Stimulated activated CD8-positive, alpha-beta memory T cell treated with anti-CD3 and anti-CD28 coated beads, Interleukin-4, amount 100 ng/mL, for 1 hour (primary cell): ENCODE measurements around the gene TOM1.

Experiments
- DNase-seq, 2 donors: peaks; one replicate each; pipeline ENCODE4 v3.0.0-alpha.2; 2020; ENCODE audit warnings: low read depth in 2 of 2, low spot score in 1 of 2

Gene TOM1

DNA sequence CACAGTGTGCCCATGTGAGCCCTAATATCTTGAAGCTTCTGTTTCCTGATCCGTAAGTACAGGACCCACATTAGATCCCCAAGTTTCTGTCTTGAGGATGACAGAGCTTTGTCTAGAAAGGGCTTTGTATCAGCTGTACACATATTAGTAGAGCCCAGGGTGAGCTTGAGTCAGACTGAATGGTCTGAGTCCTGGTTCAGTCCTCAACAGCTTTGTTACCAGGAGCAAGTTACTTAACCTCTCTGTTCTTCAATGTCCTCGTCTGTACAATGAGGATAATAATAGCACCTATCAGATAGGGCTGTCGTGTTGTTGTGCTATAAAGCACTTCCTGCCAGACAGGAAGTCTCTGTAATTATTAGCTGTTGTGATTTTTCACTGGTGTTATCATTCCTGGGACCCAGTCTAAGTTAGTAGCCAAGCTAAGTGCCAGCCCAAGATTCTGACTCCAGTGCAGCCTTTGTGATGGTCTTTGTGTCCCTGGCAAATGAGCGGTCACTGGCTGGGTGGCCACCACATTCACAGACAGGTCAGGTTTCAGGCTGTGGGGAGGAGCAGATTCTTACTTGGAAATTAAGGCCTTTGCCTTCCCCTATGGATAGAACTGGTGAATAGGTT lies 6.8 kb downstream of the TOM1 start:
- DNase-seq, result no peak

DNA sequence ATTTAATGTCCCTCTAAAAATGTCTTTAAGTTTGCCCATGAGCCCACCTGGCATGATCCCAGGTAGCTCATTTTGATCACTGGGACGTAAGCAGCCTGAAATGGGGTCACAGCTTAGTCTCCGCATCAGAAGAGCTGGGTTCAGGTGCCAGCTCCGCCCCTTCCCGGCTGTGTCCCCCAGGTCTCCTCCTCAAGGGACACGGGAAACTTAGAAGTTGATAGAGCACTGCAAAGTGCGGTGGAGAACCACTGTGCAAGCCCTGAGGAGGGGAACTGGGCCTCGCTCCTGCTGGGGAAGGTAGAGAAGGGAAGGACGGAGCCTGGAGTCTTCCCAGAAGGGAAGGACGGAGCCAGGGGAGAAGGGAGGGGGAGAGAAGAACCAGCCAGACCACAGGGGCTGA lies 7.7 kb downstream of the TOM1 start:
- no peak for DNase-seq

DNA sequence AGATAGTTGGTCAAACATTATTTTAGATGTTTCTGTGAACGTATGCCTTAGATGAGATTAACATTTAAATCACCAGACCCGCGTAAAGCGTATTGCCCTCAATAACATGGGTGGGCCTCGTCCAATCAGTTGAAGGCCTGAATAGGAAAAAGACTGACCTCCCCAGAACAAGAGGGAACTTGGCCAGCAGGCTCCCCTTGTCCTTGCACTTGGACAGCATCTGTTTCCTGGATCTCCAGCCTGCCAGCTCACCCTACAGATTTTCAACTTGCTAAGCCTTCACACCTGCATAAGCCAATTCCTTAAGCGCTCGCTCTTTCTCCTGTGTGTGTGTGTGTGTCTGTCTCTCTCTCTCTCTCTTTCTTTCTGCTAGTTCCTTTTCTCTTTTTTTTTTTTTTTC lies 8.2 kb downstream of the TOM1 start:
- no peak for DNase-seq

DNA sequence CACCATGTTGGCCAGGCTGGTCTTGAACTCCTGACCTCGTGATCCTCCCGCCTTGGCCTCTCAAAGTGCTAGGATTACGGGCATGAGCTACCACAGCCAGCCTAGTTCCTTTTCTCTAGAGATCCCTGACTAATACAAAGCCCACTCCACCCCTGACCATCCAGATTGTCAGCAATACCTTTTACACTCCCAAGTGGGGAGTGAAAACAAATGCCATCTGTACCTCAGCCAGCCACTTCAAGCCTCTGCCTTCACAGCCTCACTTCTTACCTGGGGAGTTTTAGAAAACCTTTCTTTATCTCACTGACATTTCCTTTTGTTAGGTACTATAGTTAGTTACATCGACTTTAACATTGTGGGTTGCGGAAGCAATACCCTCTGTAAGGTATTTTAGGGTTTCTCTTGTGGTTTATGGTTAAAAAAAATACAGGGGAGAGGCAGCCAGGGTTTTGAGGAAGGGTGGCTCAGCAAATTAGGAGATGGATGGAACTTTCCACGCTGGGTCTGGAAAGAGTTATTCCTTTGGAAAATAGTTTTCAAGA lies 8.9 kb downstream of the TOM1 start:
- no peak for DNase-seq

DNA sequence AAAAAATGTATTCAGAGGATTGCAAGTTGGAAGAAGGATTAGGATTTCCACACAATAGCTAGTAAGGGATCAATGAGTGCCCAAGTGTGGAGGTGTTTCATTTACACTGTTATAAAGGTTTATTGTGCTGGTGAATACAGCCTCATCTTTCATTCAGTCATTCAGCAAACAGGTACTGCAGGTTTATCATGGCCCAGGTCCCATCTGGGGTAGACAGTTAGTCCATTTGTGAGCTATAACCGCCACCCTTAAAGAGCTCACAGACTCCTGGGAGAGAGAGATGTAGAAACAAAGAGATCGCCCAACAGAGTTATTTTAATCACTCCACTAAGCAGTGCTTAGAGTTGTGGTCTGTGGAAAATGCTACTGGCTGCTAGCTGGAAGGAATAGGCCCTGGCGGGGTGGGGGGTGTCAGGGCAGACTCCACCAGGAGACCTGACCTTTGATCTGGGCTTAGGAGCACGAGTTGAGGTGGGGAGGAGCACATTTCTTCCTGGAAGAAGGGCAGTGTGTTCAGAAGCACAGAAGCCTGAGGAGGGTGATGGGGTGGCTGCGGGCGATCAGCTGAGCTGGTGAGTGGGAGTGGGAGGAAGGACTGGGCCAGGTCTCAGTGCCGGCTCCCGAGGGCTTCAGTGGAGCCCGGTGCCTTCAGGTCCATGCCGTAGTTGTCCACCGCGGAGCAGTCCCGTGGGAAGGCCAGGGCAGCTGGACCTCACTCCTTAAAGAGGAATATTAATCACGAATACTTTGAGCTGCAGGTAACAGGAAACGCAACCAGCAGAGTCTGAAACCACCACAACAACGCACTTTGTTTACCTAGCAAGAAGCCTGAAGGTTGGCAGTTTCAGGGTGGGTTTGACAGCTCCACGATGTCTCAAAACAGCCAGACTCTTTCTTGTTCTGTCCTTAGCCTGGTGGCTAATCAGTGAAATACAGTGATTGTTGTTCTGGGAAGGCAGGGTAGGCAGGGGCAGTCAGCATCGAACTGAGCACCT lies 11.2 kb downstream of the TOM1 start:
- no peak for DNase-seq

DNA sequence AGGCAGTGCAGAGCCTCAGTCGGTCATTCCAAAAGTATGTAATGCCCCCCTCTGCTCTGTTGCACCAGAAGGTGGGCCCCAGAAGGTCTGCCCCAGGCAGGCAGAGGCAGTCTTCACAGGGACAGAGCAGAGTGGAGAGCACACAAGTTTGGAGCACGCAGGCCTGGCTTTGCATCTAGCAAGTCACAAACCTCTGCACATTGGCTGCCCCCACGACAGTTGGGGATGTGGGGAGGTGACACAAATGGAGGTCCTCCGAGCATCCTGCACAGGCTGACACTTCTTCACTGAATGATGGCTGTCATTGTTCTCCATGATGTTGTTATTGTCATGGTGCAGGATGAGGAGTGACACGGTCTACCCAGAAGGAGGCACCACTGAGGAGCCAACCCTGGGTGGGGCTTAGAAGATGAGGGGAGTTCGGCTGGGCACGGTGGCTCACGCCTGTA lies 11.9 kb downstream of the TOM1 start:
- DNase-seq, result no peak

DNA sequence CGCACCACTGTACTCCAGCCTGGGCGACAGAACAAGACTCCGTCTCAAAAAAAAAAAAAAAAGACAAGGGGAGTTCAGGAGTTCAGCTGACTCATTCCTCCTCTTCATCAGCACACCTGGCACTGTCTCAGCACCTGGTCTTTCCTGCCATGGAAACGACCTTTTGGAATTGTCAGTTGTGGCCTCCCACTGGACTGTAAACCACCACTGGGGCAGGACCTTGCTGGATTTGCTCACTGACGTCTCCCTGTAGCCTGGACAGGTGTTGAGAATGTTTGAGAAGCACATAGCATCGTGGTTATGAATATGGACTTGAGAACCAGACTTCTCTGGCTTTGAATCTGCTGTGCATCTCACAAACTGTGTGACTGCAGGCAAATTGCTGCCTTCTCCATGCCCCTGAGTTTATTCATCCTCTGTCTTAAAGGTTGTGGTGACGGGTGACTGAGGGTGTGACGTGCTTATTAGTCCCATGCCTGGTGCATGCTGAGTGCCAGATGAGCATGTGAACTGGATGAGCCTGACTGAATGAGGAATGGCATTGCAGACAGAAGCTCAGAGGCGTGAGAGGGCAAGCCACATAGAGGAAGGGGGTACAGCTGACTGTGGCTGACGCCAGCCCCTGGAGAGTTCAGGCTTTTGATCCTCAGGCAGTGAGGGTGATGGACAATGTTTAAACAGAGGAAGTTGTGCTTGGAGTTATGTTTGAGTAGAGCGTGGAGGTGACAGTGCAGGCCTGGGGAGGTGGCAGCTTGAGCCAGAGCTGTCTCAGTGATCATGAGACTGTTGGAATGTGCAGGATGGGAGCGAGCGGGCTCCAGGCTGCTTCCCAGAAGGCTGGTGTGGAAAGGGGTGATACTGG lies 12.7 kb downstream of the TOM1 start:
- DNase-seq, result no peak

DNA sequence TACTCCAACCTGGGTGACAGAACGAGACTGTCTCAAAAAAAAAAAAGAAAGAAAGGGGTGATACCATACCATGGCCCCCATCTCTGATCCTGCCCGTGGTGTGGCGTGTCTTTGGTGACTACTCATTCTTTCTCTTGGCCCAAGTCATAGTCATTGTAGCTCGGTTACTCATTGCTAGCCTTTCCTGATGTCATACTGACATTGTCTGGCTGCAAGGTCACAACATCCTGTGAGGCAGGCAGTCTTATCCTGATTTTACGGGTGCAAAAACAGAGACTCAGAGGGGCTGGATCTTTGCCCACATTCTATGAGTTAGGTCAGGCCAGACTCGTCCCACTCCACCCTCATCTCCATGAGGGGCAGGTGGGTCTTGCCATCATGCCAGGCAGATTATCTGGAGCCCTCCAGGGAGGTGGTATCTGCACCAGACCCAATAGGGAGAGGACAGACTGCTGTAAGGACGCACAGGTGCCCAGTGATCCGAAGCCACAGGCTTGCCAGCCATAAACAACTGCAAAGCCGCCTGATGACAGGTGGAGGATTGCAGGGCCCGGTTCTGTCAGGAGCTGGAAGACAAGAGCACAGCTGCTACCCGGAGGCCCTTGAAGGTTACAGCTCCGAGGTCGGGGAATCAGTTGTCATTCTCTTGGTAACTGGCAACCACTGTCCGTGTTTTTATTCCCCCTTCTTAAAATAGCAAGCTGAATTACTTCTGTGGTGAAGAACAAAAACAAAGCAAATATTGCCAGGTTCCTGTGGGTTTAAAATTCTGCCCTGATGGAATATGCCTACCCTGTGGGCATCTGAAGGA lies 13.8 kb downstream of the TOM1 start:
- no peak for DNase-seq

DNA sequence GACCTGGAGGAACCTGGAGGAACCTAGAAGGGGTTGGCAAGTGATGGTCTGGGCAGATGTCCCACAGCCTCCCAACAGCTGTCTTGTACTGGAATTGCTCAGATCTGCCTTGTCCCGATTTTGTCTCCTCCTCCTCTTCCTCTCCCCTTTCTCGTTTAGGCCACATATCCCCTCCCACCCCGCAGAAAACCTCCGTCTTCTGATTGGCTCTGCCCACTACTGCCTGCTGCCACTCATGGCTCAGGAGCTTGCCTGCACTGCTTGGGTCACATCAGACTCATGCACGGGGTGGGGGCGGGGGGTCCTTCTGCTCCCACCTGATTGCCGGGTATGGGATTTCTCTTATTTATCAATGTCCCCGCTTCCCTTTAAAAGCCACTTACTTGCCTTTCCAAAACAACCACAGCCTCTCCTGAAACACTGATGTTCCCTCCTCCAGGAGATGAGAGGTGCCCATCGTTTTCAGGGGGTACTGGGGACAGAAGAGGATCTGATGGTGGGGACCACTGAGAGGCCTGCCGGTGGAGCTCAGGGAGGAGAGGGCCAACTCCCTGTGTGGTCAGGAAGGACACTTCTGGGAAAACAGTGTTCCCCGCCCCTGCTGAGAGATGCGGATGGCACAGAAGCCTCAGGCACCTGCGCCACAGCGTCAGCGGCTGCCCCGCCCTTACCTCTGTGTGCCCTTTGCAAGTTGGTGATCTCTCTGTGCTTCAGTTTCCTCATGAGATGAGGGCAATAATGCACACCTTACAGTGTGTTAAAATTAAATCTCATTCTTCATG lies 14.7 kb downstream of the TOM1 start:
- no peak for DNase-seq

DNA sequence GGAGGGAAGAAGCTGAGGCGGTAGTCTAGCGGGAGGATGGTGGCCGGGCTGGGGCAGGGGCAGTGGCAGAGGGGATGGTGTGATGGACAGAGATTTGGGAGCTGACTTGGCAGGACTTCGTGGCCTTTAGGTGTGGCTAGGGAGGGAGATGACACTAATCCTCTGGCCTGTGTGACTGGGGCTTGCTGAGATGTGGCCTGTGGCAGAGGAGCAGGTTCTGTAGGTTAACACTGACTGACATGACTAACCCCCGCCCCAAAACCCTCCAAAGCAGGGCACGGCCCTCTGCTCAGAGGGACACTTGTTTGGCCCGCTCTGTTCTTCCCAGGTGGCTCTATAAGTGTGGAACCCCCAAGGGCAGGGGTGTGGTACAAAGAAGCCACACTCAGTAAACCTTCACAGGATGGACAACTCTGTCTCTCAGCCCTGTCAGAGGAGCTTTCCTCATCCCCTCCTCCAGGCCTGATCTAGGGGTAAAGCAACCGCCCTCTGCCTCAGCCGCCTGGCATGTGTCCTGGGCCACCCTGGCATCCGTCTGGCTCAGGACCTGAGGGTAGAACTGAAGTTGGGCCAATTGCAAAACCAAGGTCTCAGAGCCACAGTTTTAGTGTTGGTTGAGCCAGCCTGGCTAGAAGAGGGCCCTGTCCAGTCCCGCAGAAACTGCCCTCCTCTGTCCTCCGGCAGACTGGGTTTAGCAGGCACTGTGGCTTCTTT lies 15.6 kb downstream of the TOM1 start:
- no peak for DNase-seq

DNA sequence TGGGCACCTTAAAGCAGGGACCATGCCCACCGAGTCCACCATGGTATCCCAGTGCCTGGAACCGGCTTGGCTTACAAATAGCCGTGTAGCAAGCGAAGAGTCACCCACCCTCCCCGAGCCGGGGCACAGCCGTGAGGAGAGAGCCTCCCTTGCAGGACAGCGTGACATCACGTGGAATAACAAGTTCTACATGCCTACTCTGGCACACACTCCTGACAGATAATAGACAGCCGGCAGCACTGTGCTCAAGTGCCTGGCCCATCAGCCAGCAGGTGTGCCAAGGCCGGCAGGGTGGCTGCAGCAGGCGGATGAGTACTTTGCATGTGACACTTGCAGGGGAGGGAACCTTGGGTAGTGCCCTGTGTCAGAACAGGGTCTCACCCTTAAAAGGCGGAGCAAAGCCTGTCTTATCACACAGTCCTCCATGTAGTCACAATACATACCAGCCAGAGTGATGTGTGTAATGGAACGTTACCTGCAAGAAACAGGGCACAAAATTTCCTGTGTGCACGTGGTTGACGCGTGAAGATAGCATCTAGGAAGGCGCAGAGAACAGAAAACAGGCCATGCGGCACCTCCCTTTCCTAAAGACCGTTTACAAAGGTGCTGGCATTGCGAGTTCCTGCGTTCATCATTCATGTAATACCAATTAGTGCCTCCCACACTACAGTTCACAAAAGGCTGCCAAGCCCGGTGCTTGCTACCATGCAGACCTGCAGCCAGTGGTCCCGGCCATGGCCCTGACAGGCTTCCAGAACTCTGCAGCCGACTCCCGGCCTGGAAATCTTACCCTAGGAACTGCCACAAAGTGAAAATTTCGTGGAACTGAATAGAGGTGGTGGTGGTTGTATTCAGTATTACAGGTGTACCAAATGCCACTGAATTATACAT lies 16.4 kb downstream of the TOM1 start:
- no peak for DNase-seq

DNA sequence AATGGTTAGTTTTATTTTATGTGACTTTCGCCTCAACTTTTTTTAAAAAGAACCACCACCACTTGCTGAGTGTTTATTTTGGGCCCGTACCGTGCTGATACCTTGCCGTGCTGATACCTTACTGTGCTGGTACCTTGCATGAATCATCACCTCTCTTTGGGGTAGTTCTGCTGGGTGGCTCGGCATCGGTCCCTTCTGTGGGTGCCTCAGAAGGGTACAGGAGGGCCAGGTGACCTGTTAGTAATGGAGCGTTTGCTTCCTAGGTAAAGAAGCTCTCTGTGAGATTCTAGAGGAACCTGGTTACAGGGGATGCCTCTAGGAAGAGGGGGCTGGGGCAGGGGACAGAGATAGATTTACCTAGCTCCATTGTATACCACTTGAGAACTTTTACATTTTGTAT lies 17.1 kb downstream of the TOM1 start:
- DNase-seq, result no peak

DNA sequence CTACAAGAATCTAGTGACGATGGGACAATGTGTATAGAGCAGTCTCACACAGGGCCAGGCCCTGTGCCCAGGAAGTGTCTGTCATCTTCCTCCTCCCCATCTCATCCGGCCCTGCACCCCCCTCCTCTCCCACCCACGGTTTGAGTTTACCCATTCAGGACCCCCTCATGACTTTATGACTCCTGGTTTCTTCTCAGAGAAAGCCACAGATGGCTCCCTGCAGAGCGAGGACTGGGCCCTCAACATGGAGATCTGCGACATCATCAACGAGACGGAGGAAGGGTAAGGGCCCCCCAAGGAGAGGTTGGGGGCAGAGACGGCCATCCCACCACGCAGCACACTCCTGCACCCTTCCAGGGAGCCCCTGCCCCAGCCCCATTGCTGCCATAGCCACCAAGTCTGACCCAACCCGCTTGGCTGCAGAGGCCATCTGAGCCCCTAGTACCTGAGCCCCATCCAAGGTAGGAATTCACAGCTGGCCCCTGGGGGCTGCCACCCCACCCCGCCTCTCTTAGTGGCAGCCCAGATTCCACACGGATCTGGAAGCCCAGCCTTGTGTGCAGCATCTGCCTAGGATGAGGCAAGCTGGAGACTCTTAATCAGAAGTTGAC lies 18.1 kb downstream of the TOM1 start:
- no peak for DNase-seq

DNA sequence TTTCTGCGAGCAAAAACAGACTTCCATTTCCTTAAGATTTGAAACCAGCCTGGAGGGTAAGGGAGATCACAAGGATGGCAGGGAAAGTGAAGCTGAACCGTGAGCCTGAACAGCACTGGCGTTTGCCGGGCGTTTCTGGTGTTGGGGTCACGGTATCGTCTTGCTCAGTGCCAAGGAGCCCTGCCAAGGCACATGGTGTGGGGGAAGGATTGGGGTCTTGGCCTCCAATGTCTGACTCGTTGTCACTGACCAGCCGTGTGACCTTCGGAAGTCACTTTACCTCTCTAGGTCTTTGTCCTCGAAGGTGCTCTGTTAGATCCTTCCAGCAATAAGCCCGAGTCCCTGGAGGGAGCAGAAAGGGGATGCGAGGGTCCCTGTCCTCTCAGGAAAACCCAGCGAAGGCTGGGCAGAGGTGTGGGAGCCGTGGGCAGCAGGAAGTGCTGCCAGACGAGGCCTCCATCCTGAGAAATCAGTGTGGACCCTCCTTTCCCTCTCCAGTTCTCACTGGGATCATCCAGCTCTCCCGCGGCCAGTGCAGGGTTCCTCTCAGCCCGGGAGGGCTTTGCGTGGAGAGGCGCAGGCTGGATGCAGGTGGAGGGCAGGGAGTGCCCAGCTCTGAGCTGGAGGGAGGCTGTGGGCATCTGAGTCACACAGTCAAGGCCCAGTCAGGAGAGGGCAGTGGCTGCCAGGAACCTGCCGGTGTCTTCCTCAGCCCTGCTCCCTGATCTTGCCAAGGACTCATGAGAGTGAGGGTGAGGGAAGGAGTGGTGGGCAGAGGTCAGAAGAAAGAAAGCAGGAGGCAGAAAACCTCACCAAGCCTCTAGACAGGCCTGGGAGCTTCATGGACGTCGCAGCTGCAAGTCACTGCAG lies 18.9 kb downstream of the TOM1 start:
- DNase-seq, result no peak

DNA sequence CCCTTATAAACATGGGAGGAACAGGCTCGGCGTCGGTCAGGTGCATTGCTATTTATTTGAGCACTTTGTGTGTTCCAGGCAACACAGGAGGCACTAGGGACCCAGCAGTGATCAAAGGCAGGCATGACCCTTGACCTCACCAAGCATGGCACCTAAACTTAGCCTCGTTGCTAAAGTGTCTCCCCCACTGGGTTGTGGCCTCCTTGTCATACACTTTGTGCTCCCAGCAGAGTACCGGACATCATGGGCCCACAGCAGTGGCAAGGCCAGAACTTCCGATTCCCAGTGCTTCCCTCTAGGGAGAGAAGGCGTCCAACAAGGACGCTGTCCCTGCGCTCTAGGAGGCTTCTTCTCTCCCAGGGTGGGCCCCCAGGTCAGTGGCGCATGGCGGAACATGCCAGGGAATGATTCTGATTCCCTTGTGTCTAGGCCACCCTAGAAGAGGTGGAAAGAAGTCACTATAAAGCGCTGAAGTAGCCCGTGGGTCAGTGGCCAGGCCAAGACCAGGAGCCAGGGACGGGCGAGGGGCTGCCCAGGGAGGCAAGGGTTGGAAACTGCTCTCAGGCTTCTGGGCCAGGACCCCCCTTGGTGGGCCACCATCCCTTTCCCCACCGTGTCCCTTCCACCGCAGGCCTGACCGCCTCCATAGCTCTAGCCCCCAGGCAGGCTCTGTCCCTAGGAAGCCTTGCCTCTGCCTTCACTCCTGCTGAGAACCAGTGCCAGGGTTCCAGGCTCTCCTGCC lies 19.7 kb downstream of the TOM1 start:
- DNase-seq, result no peak

DNA sequence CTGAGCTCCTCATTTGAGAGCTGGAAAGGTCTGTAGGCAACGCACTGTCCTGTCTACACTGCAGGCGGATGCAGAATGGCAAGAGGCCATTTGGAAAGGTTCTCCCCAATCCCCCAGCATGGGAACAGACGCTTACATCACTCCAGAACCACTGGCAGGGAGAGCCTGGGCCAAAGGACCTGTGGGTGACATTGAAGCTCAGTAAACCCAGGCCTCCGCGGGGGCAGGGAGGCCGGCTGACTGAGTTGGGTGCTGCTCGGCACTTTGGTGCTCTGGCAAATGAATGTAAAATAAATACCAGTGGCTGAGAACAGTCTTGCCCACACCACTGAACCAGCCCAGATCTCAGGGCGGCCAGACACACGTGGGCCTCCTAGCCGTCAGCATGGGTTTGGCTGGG lies 22.4 kb downstream of the TOM1 start:
- no peak for DNase-seq
